H1 (cell line): Measurements from ENCODE around the gene CBLL1. TPM values are rescaled to one million over a fixed set of nuclear protein-coding genes. Genes with fewer than 3 reads are reported as not detected.

Experiments
- CTBP2 ChIP-seq: IDR thresholded peaks from 2 replicates; pipeline ENCODE4 v1.7.0; 2011; ENCODE audit warnings: borderline replicate concordance, mild to moderate bottlenecking, moderate library complexity, mixed read lengths, low read length; ENCODE audit not compliant: insufficient read depth, insufficient read length
- TEAD4 ChIP-seq: IDR thresholded peaks from 2 replicates; pipeline ENCODE4 v1.6.1; 2012; ENCODE audit warnings: low read depth, low read length, inconsistent platforms, mixed read lengths
- polyA plus RNA-seq, 7 experiments: library from polyadenylated mRNA; depleted of rRNA in 3 of 7; stranded (reverse) in 5 of 7; unstranded in 2 of 7; fragments of >200 nt in 5 of 7; fragments of 200-250 nt in 2 of 7; gene quantifications; 1 replicate in 5 of 7; 2 replicates in 1 of 7; 4 replicates in 1 of 7; pipeline versions ENCODE4 v1.2.1 to v1.2.3, GENCODE V29; 2011 to 2013; ENCODE audit warnings: missing spikeins in 2 of 7, mixed read lengths in 2 of 7
- total RNA-seq: library from RNA; stranded (reverse); fragmentation: NEBNext Ultra II Directional; extraction: Animal tissue kit (Norgen Biotek cat#: 25700); gene quantifications from 2 replicates; pipeline ENCODE4 v1.2.1, GENCODE V29; 2021

Gene CBLL1
- total and polyA plus RNA-seq, 2 of the 8 experiments (the other 6 are each of a cell fraction or from before 2014, with no cell fraction given): 27.0 to 34.0 TPM

GRCh38 chr7:107810626-107811025 is 66.7 kb downstream of the CBLL1 start (continued):
- TF ChIP-seq CTBP2 (no peak), TEAD4 (no peak)

Other genes with a start within 250 kb of the CBLL1 start
- 18.1 and 28.1 TPM in 2 replicates for gene COG5, start 180.2 kb upstream of the CBLL1 start, total RNA-seq
- gene COG5, start 180.2 kb upstream of the CBLL1 start, polyA plus RNA-seq (2011; rRNA removed): 6.5 and 10.5 TPM in 2 replicates
- 11.1 and 11.5 TPM in 2 replicates for gene DUS4L, start 180.2 kb upstream of the CBLL1 start, total RNA-seq
- gene DUS4L, start 180.2 kb upstream of the CBLL1 start, polyA plus RNA-seq (2011; rRNA removed): 4.6 and 6.1 TPM in 2 replicates
- gene BCAP29, start 163.9 kb upstream of the CBLL1 start, total RNA-seq: 18.1 and 18.2 TPM in 2 replicates
- 3.0 and 6.8 TPM in 2 replicates for gene BCAP29, start 163.9 kb upstream of the CBLL1 start, polyA plus RNA-seq (2011; rRNA removed)
- gene SLC26A4, start 83.3 kb upstream of the CBLL1 start, total RNA-seq: 0.35 TPM in 1 of 2 replicates, not detected in the other
- 0.11 TPM in 1 of 2 replicates, not detected in the other for gene SLC26A4, start 83.3 kb upstream of the CBLL1 start, polyA plus RNA-seq (2011; rRNA removed)
- gene SLC26A3, start 59.1 kb downstream of the CBLL1 start, total RNA-seq: not detected in 2 replicates
- gene SLC26A3, start 59.1 kb downstream of the CBLL1 start, polyA plus RNA-seq (2011; rRNA removed): not detected in 2 replicates
- gene DLD, start 147.0 kb downstream of the CBLL1 start, total RNA-seq: 63.7 and 71.4 TPM in 2 replicates
- 67.8 and 88.5 TPM in 2 replicates for gene DLD, start 147.0 kb downstream of the CBLL1 start, polyA plus RNA-seq (2011; rRNA removed)